IMR-90 (cell line): ENCODE data around the gene OR56A4. TPM values are rescaled to one million over a fixed set of nuclear protein-coding genes. Genes with fewer than 3 reads are reported as not detected.

Experiments
- ATAC-seq: fragments of 200-7000 bp; cut with Tn5 transposase; 2 replicates; pipeline ENCODE4 v1.9.1; 2020; ENCODE audit warnings: low read depth, mild to moderate bottlenecking, moderate library complexity
- BruUV-seq: library from RNA; stranded (reverse); fragments of 400-500 nt; replicated peaks from 2 replicates; lab custom pipeline; 2021; lab: Mats Ljungman, UMichigan
- CTCF ChIA-PET: fragments of 300-600 bp; formaldehyde crosslinking; extraction: SDS; loops from one replicate; lab custom pipeline; 2021; ENCODE audit warnings: antibody characterized with exemption; lab: Yijun Ruan, JAX
- POLR2A ChIA-PET: fragments of 300-600 bp; sonication (Branson Sonifier 250); formaldehyde crosslinking; loops from one replicate; lab custom pipeline; 2022; ENCODE audit warnings: antibody characterized with exemption; ENCODE audit not compliant: unreplicated experiment; lab: Charles Lee
- DNase-seq: peaks from one replicate; pipeline ENCODE4 v3.0.0; 2013
- H2AFZ ChIP-seq: replicated peaks from 2 replicates; pipeline ENCODE3; 2013; ENCODE audit warnings: low read length, mild to moderate bottlenecking; ENCODE audit not compliant: poor library complexity
- H2AK5ac ChIP-seq: 2 replicates; pipeline ENCODE4 v1.6.1; 2013; ENCODE audit warnings: low read depth, low read length, inconsistent platforms
- H2AK9ac ChIP-seq: replicated peaks from 2 replicates; pipeline ENCODE3; 2013; ENCODE audit warnings: mild to moderate bottlenecking, low read depth, low read length, moderate library complexity; ENCODE audit not compliant: poor library complexity
- H2BK120ac ChIP-seq: 2 replicates; pipeline ENCODE4 v1.6.1; 2013; ENCODE audit warnings: low read depth, low read length, inconsistent platforms
- H2BK15ac ChIP-seq: 3 replicates; pipeline ENCODE4 v1.6.1; 2013; ENCODE audit warnings: low read depth, low read length, inconsistent platforms
- H2BK20ac ChIP-seq: 2 replicates; pipeline ENCODE4 v1.6.1; 2013; ENCODE audit warnings: low read depth, mild to moderate bottlenecking, inconsistent platforms, low read length, moderate library complexity
- H2BK5ac ChIP-seq: 2 replicates; pipeline ENCODE4 v1.6.1; 2013; ENCODE audit warnings: mild to moderate bottlenecking, low read depth, low read length, inconsistent platforms; ENCODE audit not compliant: poor library complexity, severe bottlenecking
- H3K14ac ChIP-seq: replicated peaks from 2 replicates; pipeline ENCODE4 v1.6.1; 2013; ENCODE audit warnings: low read depth, low read length, inconsistent platforms
- H3K18ac ChIP-seq: 2 replicates; pipeline ENCODE4 v1.6.1; 2013; ENCODE audit warnings: low read depth, low read length, control low read depth
- H3K23ac ChIP-seq: 2 replicates; pipeline ENCODE4 v1.6.1; 2013; ENCODE audit warnings: low read depth, low read length, inconsistent platforms
- H3K27ac ChIP-seq: 2 replicates; pipeline ENCODE4 v1.5.1; 2013; ENCODE audit warnings: mild to moderate bottlenecking, control low read depth, low read length; ENCODE audit not compliant: insufficient read depth
- H3K27me3 ChIP-seq: 2 replicates; pipeline ENCODE4 v1.6.1; 2013; ENCODE audit warnings: low read length; ENCODE audit not compliant: control insufficient read depth, insufficient read depth
- H3K36me3 ChIP-seq: 2 replicates; pipeline ENCODE4 v1.6.1; 2013; ENCODE audit warnings: low read length, mixed read lengths; ENCODE audit not compliant: control insufficient read depth, insufficient read depth
- H3K4ac ChIP-seq: 2 replicates; pipeline ENCODE4 v1.6.1; 2013; ENCODE audit warnings: low read depth, low read length, inconsistent platforms
- H3K4me1 ChIP-seq: 2 replicates; pipeline ENCODE4 v1.6.1; 2013; ENCODE audit warnings: low read length, mixed read lengths; ENCODE audit not compliant: control insufficient read depth, insufficient read depth
- H3K4me2 ChIP-seq: 2 replicates; pipeline ENCODE4 v1.6.1; 2013; ENCODE audit warnings: low read depth, mild to moderate bottlenecking, control low read depth, low read length, moderate library complexity
- H3K4me3 ChIP-seq: 2 replicates; pipeline ENCODE4 v1.5.1; 2013; ENCODE audit warnings: low read depth, mild to moderate bottlenecking, control low read depth, low read length, moderate library complexity; ENCODE audit not compliant: insufficient read depth
- H3K56ac ChIP-seq: 2 replicates; pipeline ENCODE4 v1.6.1; 2013; ENCODE audit warnings: low read length, inconsistent platforms; ENCODE audit not compliant: insufficient read depth; ENCODE audit errors: extremely low read depth
- H3K79me1 ChIP-seq, 2 experiments: 2 replicates each; pipeline ENCODE4 v1.6.1; 2013; ENCODE audit warnings: low read length in 2 of 2, inconsistent platforms in 1 of 2, low read depth in 1 of 2
- H3K9ac ChIP-seq: 2 replicates; pipeline ENCODE4 v1.6.1; 2013; ENCODE audit warnings: low read depth, low read length, control low read depth
- H3K9me1 ChIP-seq: 2 replicates; pipeline ENCODE4 v1.6.1; 2013; ENCODE audit warnings: low read length, inconsistent platforms; ENCODE audit not compliant: insufficient read depth
- H3K9me3 ChIP-seq: 2 replicates; pipeline ENCODE4 v1.6.1; 2013; ENCODE audit warnings: low read length; ENCODE audit not compliant: control insufficient read depth, insufficient read depth
- H4K20me1 ChIP-seq: 2 replicates; pipeline ENCODE4 v1.6.1; 2013; ENCODE audit warnings: low read length, inconsistent platforms; ENCODE audit not compliant: insufficient read depth
- H4K5ac ChIP-seq: 2 replicates; pipeline ENCODE4 v1.6.1; 2013; ENCODE audit warnings: mild to moderate bottlenecking, low read depth, low read length, control low read depth
- H4K8ac ChIP-seq, 2 experiments: 2 replicates each; pipeline ENCODE4 v1.6.1; 2013; ENCODE audit warnings: low read depth in 2 of 2, low read length in 2 of 2, control low read depth in 1 of 2, inconsistent platforms in 1 of 2
- H4K91ac ChIP-seq: 2 replicates; pipeline ENCODE4 v1.6.1; 2013; ENCODE audit warnings: low read depth, low read length, inconsistent platforms; ENCODE audit not compliant: insufficient read depth
- CEBPB ChIP-seq: IDR thresholded peaks from 2 replicates; pipeline ENCODE4 v1.6.1; 2012; ENCODE audit warnings: low read depth, low read length, improper control_type of control experiment
- CHD1 ChIP-seq: IDR thresholded peaks from 2 replicates; pipeline ENCODE4 v1.6.1; 2012; ENCODE audit warnings: low read depth, low read length, improper control_type of control experiment
- FOS ChIP-seq: fragments of 150-350 bp; IDR thresholded peaks from 2 replicates; pipeline ENCODE4 v1.6.1; 2016; ENCODE audit warnings: low read depth, low read length
- MAZ ChIP-seq: IDR thresholded peaks from 2 replicates; pipeline ENCODE4 v1.6.1; 2012; ENCODE audit warnings: low read depth, mild to moderate bottlenecking, low read length, improper control_type of control experiment, moderate library complexity, borderline replicate concordance
- MXI1 ChIP-seq: IDR thresholded peaks from 2 replicates; pipeline ENCODE4 v1.6.1; 2012; ENCODE audit warnings: low read depth, mild to moderate bottlenecking, low read length, moderate library complexity, borderline replicate concordance
- NFE2L2 ChIP-seq: fragments of 150-350 bp; IDR thresholded peaks from 2 replicates; pipeline ENCODE4 v1.6.1; 2016; ENCODE audit warnings: low read depth, mild to moderate bottlenecking, low read length
- POLR2A ChIP-seq: IDR thresholded peaks from 2 replicates; pipeline ENCODE4 v1.6.1; 2012; ENCODE audit warnings: mild to moderate bottlenecking, low read depth, low read length
- WGBS, 2 experiments: methylation state at CpG; one replicate each; pipeline versions ENCODE4 v1.1.5 to v1.1.7; 2013; ENCODE audit warnings: missing lambda C conversion rate in 2 of 2; ENCODE audit not compliant: insufficient read length in 1 of 2; ENCODE audit errors: extremely low coverage in 2 of 2; 5-methylcytosine and 5-hydroxymethylcytosine counted together
- dilution Hi-C: fragments of 300-500 bp; cut with HindIII; formaldehyde crosslinking; loops from one replicate; pipeline ENCODE4 v1.14.3; 2018; ENCODE audit warnings: low sequenced_read_pairs; ENCODE audit not compliant: unreplicated experiment
- in situ Hi-C: fragments of 300-500 bp; cut with MboI; formaldehyde crosslinking; loops from 3 replicates; pipeline ENCODE4 v1.14.3; 2019; ENCODE audit warnings: low sequenced_read_pairs, inconsistent platforms, mixed read lengths
- intact Hi-C: fragments of 100-400 bp; cut with micrococcal nuclease; formaldehyde crosslinking; loops from 2 replicates; pipeline ENCODE4 v1.10.0; 2022
- polyA plus RNA-seq, 3 experiments: library from polyadenylated mRNA; depleted of rRNA; stranded (reverse); fragments of >200 nt; gene quantifications; 2 replicates each; pipeline ENCODE4 v1.2.3, GENCODE V29; 2012; ENCODE audit warnings: low replicate concordance in 1 of 3
- total RNA-seq: library from RNA; depleted of rRNA; stranded (reverse); fragments of >200 nt; gene quantifications from 2 replicates; pipeline ENCODE4 v1.2.3, GENCODE V29; 2012
- TF ChIP-seq, protein P1 (sequence below): fragments of 150-350 bp; IDR thresholded peaks from 2 replicates; pipeline ENCODE4 v1.6.1; 2016; ENCODE audit warnings: low read depth, mild to moderate bottlenecking, low read length, moderate library complexity, borderline replicate concordance
- TF ChIP-seq, protein P2 (sequence below): fragments of 150-350 bp; IDR thresholded peaks from 2 replicates; pipeline ENCODE4 v1.6.1; 2017; ENCODE audit warnings: mild to moderate bottlenecking, antibody characterized with exemption, low read length, low read depth

Gene OR56A4
- total and polyA plus RNA-seq, 2 of the 4 experiments (the other 2 are of a cell fraction): not detected

DNA sequence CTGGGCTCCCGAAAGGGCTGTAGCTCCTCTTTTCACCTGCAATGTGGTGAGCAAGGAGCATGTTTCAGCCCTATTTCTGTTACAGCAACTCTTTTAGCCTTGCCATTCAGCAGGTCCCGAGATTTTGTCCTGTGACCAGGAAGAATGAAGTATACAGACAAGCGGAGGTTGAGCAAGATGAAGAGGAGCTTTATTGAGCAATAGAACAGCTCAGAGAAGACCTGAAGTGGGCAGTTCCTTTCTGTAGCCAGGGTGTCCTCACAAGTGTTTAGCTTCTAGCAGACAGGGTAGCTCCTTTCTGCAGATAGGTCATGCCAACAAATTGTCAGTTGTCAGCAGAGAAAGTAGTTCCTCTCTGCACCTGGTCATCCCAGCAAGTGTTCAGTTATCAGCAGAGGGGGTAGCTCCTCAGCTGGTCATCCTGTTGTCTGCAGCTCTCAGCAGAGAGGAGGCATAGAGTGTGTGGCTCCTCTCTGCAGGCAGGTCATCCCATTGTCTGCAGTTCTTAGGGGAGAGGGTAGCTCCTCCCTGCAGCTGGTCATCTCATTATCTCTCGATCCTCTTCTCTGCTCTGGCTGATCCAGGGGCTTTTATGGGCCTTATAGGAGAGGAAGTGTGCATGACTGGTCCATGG lies 5.4 kb upstream of the OR56A4 start:
- DNase-seq: no peak
- no peak overlapping the region for H2BK120ac ChIP-seq
- no peaks in the 10 kb centered on the region for H3K9me1 ChIP-seq
- no peak overlapping the region for H2AK5ac ChIP-seq
- no peak overlapping the region for H3K14ac ChIP-seq
- H3K36me3 ChIP-seq: no peaks in the 10 kb centered on the region
- H3K9ac ChIP-seq: no peak overlapping the region
- ATAC-seq: no peak
- no peak overlapping the region for H4K8ac ChIP-seq
- TF ChIP-seq FOS (no peak), MAZ (no peak), MXI1 (no peak), POLR2A (no peak), CHD1 (no peak), CEBPB (no peak), NFE2L2 (no peak)
- TF ChIP-seq, protein P1, sequence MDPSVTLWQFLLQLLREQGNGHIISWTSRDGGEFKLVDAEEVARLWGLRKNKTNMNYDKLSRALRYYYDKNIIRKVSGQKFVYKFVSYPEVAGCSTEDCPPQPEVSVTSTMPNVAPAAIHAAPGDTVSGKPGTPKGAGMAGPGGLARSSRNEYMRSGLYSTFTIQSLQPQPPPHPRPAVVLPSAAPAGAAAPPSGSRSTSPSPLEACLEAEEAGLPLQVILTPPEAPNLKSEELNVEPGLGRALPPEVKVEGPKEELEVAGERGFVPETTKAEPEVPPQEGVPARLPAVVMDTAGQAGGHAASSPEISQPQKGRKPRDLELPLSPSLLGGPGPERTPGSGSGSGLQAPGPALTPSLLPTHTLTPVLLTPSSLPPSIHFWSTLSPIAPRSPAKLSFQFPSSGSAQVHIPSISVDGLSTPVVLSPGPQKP: no peak
- TF ChIP-seq, protein P2, sequence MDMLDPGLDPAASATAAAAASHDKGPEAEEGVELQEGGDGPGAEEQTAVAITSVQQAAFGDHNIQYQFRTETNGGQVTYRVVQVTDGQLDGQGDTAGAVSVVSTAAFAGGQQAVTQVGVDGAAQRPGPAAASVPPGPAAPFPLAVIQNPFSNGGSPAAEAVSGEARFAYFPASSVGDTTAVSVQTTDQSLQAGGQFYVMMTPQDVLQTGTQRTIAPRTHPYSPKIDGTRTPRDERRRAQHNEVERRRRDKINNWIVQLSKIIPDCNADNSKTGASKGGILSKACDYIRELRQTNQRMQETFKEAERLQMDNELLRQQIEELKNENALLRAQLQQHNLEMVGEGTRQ: no peak
- no peaks in the 10 kb centered on the region for H3K79me1 ChIP-seq
- 66% methylated on average over 2 of the region's 4 CpGs; no CpG with 5 or more reads in 1 of the 2 experiments for WGBS, 2 experiments
- no peak overlapping the region for H2AFZ ChIP-seq
- no peak overlapping the region for H3K4me3 ChIP-seq
- in situ Hi-C loops (no loop called here), intact Hi-C loops (no loop called here), dilution Hi-C loops (no loop called here)
- ChIA-PET POLR2A (no interaction called here), CTCF (no interaction called here)
- H3K27me3 ChIP-seq: no peaks in the 10 kb centered on the region
- no peak overlapping the region for H2BK20ac ChIP-seq
- no peak overlapping the region for H3K4me2 ChIP-seq
- H3K9me3 ChIP-seq: peaks cover 3% of the 10 kb centered on the region; the same call in 1 of the 2 replicates
- H3K27ac ChIP-seq: no peak overlapping the region
- no peak overlapping the region for H2AK9ac ChIP-seq
- no peaks in the 10 kb centered on the region for H3K4me1 ChIP-seq
- no peak overlapping the region for H2BK5ac ChIP-seq
- H3K18ac ChIP-seq: no peak overlapping the region
- no peak overlapping the region for H2BK15ac ChIP-seq
- no peak overlapping the region for H3K4ac ChIP-seq
- H3K56ac ChIP-seq: no peak overlapping the region
- BruUV-seq: no TSS peak
- H4K20me1 ChIP-seq: no peaks in the 10 kb centered on the region
- no peak overlapping the region for H3K23ac ChIP-seq
- H4K91ac ChIP-seq: no peak overlapping the region
- H4K5ac ChIP-seq: no peak overlapping the region
